MM.1S (cell line): ENCODE measurements around the gene FAM227A.

Source experiments
- CTCF ChIP-seq: fragments of 300-600 bp; sonication (generic); IDR thresholded peaks from 2 replicates; pipeline ENCODE4 v1.5.1; 2016; ENCODE audit warnings: antibody characterized with exemption, low read length, mixed read lengths
- EZH2 ChIP-seq: fragments of 300-600 bp; sonication (generic); optimal IDR thresholded peaks from 2 replicates; pipeline ENCODE3; 2017; ENCODE audit warnings: low read depth, mild to moderate bottlenecking, antibody characterized with exemption, low read length, mixed read lengths
- EZH2phosphoT487 ChIP-seq: fragments of 300-600 bp; sonication (generic); IDR thresholded peaks from 2 replicates; pipeline ENCODE4 v1.6.1; 2018; ENCODE audit warnings: antibody characterized with exemption, low read length

- TF ChIP-seq CTCF (no peak), EZH2 (no peak), EZH2phosphoT487 (no peak)
These were observed 115.5 kb downstream of the FAM227A start for GRCh38 chr22:38540701-38541100.
